ENCODE measurements around the gene FAM124B.

DNA sequence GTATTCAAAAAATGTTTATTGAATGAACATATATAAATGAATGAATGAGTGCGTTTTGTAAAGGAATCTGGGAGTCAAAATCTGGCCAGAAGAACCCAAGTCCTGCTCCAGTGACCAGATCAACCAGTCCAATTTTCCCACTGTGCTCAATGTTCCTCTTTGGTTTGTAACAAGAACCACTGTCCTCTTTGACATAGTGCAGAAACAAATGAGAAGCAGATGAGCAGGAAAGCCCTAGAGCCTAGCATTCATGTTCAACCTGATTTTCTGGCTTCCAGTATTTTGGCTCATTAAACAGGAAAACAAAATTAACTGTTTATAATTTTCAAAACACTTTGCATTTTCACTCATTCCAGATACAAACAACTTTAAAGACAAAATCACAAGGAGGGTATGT is 23.2 kb downstream of the FAM124B start:
- TF ChIP-seq, protein P1, sequence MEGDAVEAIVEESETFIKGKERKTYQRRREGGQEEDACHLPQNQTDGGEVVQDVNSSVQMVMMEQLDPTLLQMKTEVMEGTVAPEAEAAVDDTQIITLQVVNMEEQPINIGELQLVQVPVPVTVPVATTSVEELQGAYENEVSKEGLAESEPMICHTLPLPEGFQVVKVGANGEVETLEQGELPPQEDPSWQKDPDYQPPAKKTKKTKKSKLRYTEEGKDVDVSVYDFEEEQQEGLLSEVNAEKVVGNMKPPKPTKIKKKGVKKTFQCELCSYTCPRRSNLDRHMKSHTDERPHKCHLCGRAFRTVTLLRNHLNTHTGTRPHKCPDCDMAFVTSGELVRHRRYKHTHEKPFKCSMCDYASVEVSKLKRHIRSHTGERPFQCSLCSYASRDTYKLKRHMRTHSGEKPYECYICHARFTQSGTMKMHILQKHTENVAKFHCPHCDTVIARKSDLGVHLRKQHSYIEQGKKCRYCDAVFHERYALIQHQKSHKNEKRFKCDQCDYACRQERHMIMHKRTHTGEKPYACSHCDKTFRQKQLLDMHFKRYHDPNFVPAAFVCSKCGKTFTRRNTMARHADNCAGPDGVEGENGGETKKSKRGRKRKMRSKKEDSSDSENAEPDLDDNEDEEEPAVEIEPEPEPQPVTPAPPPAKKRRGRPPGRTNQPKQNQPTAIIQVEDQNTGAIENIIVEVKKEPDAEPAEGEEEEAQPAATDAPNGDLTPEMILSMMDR (optimal IDR thresholded peaks at IDR 0.05 in 1 of 3, IDR thresholded peaks at IDR 0.05 in 1 of 3, conservative IDR thresholded peaks at IDR 0.05 in 1 of 3; ENCODE audit: extremely low read depth in 1 of 3, insufficient read depth in 2 of 3, low read length in 3 of 3), result no peak
- no peak for TF ChIP-seq EZH2 (IDR thresholded peaks at IDR 0.05; ENCODE audit: low read length)

Measured in keratinocyte (primary cell).